Measurements from ENCODE around the gene LGALS8.
"Not testable (repeated sequence)": the region's sequence is repeated elsewhere in the genome, so short reads cannot be mapped to it uniquely, and the experiment has no call there.

Gene LGALS8

DNA sequence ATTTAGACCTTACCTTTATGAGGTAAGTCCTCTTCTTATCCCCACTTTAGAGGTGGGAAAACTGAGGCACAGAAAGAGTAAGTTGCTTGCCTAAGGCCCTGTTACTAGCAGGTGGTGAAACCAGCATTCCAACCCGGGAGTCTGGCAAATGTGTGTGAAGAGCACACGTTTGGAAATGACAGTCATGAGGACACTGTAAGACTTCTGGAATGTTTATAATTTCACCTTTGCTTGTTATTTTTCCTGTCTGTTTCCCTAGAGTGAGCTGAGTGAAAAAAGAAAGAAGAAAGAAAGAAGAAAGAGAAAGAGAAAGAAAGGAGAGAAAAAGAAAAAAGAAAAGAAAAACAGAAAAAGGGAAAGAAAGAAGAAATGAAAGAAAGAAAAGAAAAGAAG lies 21.2 kb upstream of the LGALS8 start:
- TF ChIP-seq, protein P1, sequence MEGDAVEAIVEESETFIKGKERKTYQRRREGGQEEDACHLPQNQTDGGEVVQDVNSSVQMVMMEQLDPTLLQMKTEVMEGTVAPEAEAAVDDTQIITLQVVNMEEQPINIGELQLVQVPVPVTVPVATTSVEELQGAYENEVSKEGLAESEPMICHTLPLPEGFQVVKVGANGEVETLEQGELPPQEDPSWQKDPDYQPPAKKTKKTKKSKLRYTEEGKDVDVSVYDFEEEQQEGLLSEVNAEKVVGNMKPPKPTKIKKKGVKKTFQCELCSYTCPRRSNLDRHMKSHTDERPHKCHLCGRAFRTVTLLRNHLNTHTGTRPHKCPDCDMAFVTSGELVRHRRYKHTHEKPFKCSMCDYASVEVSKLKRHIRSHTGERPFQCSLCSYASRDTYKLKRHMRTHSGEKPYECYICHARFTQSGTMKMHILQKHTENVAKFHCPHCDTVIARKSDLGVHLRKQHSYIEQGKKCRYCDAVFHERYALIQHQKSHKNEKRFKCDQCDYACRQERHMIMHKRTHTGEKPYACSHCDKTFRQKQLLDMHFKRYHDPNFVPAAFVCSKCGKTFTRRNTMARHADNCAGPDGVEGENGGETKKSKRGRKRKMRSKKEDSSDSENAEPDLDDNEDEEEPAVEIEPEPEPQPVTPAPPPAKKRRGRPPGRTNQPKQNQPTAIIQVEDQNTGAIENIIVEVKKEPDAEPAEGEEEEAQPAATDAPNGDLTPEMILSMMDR (IDR thresholded peaks at IDR 0.05; ENCODE audit: low read depth, low read length) = no peak
- peak overlapping the region; percentile 36 for H3K4me3 ChIP-seq (ENCODE audit: low read depth, low read length)

- TF ChIP-seq, protein P1 (IDR thresholded peaks at IDR 0.05; ENCODE audit: low read depth, low read length) = no peak
- peak overlapping the region; percentile 36 for H3K4me3 ChIP-seq (ENCODE audit: low read depth, low read length)
Measured at GRCh38 chr1:236502972-236503639, 20.7 kb upstream of the LGALS8 start.

- not testable (repeated sequence) for H3K4me3 ChIP-seq (ENCODE audit: low read depth, low read length)
Measured at GRCh38 chr1:236504338-236504737, 19.4 kb upstream of the LGALS8 start.

DNA sequence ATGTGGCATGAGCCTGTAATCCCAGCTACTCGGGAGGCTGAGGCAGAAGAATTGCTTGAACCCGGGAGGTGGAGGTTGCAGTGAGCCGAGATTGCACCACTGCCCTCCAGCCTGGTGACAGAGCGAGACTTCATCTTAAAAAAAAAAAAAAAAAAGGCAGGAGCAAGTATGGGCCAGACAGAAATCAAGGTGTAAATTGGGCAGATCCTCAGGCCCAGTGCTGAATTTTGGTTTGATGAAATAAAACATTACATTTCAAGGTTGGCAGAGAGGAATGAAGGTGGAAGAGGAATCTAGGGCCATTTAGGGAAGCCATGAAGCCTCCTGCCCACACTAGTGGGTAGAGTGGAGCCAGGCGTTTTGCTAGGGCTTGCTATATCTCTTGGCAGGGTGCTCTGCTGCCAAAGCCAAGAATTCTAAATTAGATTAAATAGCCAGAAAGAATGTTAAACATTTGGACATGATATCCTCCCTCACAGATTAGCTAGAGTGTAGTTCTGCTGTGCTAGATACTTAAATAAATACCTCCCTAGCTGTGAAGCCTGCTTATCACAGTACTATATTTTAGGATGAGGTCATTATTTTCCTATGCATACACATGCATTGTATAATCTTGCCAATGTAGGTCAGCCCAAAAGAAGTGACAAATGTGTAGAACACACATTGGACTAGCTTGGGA lies 16.6 kb upstream of the LGALS8 start:
- TF ChIP-seq, protein P1 (IDR thresholded peaks at IDR 0.05; ENCODE audit: low read depth, low read length) = no peak
- no peak overlapping the region for H3K4me3 ChIP-seq (ENCODE audit: low read depth, low read length)

DNA sequence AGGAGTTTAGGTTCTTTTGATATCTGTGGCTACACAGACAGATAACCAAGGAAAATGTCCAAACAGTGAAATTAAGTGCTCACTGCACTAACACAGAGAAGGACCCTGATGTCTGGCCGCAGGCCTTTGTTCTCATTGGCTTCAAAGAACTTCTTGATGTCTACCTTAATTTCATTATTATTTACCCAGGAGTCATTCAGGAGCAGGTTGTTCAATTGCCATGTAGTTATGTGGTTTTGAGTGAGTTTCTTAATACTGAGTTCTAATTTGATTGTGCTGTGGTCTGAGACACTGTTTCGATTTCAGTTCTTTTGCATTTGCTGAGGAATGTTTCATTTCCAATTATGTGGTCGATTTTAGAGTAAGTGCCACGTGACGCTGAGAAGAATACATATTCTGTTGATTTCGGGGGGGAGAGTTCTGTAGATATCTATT lies 15.2 kb upstream of the LGALS8 start:
- TF ChIP-seq, protein P1 (IDR thresholded peaks at IDR 0.05; ENCODE audit: low read depth, low read length) = no peak
- no peak overlapping the region for H3K4me3 ChIP-seq (ENCODE audit: low read depth, low read length)

GRCh38 chr1:236509203-236509602 lies 14.6 kb upstream of the LGALS8 start:
- TF ChIP-seq, protein P1 (IDR thresholded peaks at IDR 0.05; ENCODE audit: low read depth, low read length) = no peak
- H3K4me3 ChIP-seq (ENCODE audit: low read depth, low read length) = no peak overlapping the region

- TF ChIP-seq, protein P1 (IDR thresholded peaks at IDR 0.05; ENCODE audit: low read depth, low read length) = no peak
Measured at GRCh38 chr1:236509647-236510401, 14.0 kb upstream of the LGALS8 start.

More at GRCh38 chr1:236509647-236510401, 14.0 kb upstream of the LGALS8 start:
- H3K4me3 ChIP-seq (ENCODE audit: low read depth, low read length) = no peak overlapping the region

Measured in WI38 (cell line).